K562 (cell line): ENCODE data around the gene MBD6. TPM values are rescaled to one million over a fixed set of nuclear protein-coding genes. Genes with fewer than 3 reads are reported as not detected.

Source experiments
- BMI1 ChIP-seq: fragments of 150-350 bp; IDR thresholded peaks from 2 replicates; pipeline ENCODE4 v1.6.1; 2014; ENCODE audit warnings: low read length
- CBX5 ChIP-seq: IDR thresholded peaks from 2 replicates; pipeline ENCODE4 v1.6.1; 2014; ENCODE audit warnings: low read depth, borderline replicate concordance
- CBX8 ChIP-seq: fragments of 200-600 bp; sonication (generic); IDR thresholded peaks from 2 replicates; pipeline ENCODE4 v1.6.1; 2012; ENCODE audit warnings: borderline replicate concordance, mixed run types, low read depth, mild to moderate bottlenecking, moderate library complexity, mixed read lengths, low read length, control low read depth, inconsistent platforms; ENCODE audit not compliant: poor library complexity, severe bottlenecking; ENCODE audit errors: extremely low read depth
- CC2D1A ChIP-seq: fragments of 450-650 bp; IDR thresholded peaks from 2 replicates; pipeline ENCODE4 v1.6.1; 2017; ENCODE audit warnings: mild to moderate bottlenecking
- CTCFL ChIP-seq: IDR thresholded peaks from 2 replicates; pipeline ENCODE4 v1.6.1; 2011; ENCODE audit warnings: borderline replicate concordance, low read depth, mild to moderate bottlenecking, moderate library complexity, low read length; ENCODE audit not compliant: insufficient read depth, poor library complexity, severe bottlenecking
- EGR1 ChIP-seq: fragments of 450-650 bp; conservative IDR thresholded peaks from 2 replicates; pipeline ENCODE4 v1.6.1; 2017; ENCODE audit warnings: mild to moderate bottlenecking
- FOXP1 ChIP-seq: sonication (generic); formaldehyde crosslinking; IDR thresholded peaks from 2 replicates; pipeline ENCODE4 v1.8.0; 2022; ENCODE audit warnings: mild to moderate bottlenecking, missing genetic modification reagents
- HOMEZ ChIP-seq: fragments of 250-450 bp; sonication (Bioruptor Pico); IDR thresholded peaks from 2 replicates; pipeline ENCODE4 v1.4.0; 2020; ENCODE audit warnings: mild to moderate bottlenecking, moderate library complexity
- NRF1 ChIP-seq, 2 experiments: fragments of 450-650 bp; IDR thresholded peaks in 1 of 2; conservative IDR thresholded peaks in 1 of 2; 2 replicates each; pipeline ENCODE4 v1.6.1; 2014; ENCODE audit warnings: mild to moderate bottlenecking in 2 of 2
- POLR2A ChIP-seq: fragments of 450-650 bp; conservative IDR thresholded peaks from 2 replicates; pipeline ENCODE4 v1.6.1; 2016
- POLR2B ChIP-seq: fragments of 450-650 bp; IDR thresholded peaks from 2 replicates; pipeline ENCODE4 v1.6.1; 2018; ENCODE audit warnings: low read depth; ENCODE audit not compliant: partially characterized antibody
- PURB ChIP-seq: sonication (generic); formaldehyde crosslinking; IDR thresholded peaks from 2 replicates; pipeline ENCODE4 v1.9.0; 2021; ENCODE audit warnings: low read depth, mild to moderate bottlenecking, missing genetic modification reagents
- RCOR1 ChIP-seq, 2 experiments: IDR thresholded peaks; 2 replicates each; pipeline ENCODE4 v1.6.1; 2012; ENCODE audit warnings: low read depth in 2 of 2, low read length in 2 of 2, borderline replicate concordance in 1 of 2, improper control_type of control experiment in 1 of 2
- TBP ChIP-seq: optimal IDR thresholded peaks from 2 replicates; pipeline ENCODE3; 2011; ENCODE audit warnings: low read depth, low read length, improper control_type of control experiment
- THRAP3 ChIP-seq: fragments of 450-650 bp; IDR thresholded peaks from 2 replicates; pipeline ENCODE4 v1.6.1; 2016; ENCODE audit warnings: mild to moderate bottlenecking, inconsistent platforms, borderline replicate concordance
- THRB ChIP-seq: fragments of 450-650 bp; formaldehyde crosslinking; conservative IDR thresholded peaks from 2 replicates; pipeline ENCODE4 v1.4.0; 2022; ENCODE audit warnings: mild to moderate bottlenecking, missing genetic modification characterization
- ZFP36 ChIP-seq: fragments of 150-350 bp; IDR thresholded peaks from 2 replicates; pipeline ENCODE4 v1.6.1; 2018; ENCODE audit warnings: low read length, low read depth; ENCODE audit not compliant: partially characterized antibody
- ZNF143 ChIP-seq: sonication (generic); formaldehyde crosslinking; IDR thresholded peaks from 2 replicates; pipeline ENCODE4 v1.9.0; 2022; ENCODE audit warnings: mild to moderate bottlenecking, missing genetic modification reagents
- ZNF263 ChIP-seq: sonication (generic); formaldehyde crosslinking; IDR thresholded peaks from 2 replicates; pipeline ENCODE4 v1.8.0; 2022; ENCODE audit warnings: mild to moderate bottlenecking, missing genetic modification reagents, borderline replicate concordance
- polyA plus RNA-seq, 8 experiments: library from polyadenylated mRNA; depleted of rRNA in 4 of 8; stranded (reverse) in 5 of 8; unstranded in 3 of 8; fragments of >200 nt; fragmentation: Nextera tagmentation in 2 of 8; fragmentation: Illumina TruSeq in 1 of 8; extraction: Ambion mirVana in 2 of 8; extraction: Trizol in 1 of 8; gene quantifications; 2 replicates each; pipeline versions ENCODE4 v1.2.1 to v1.2.3, GENCODE V29; 2011 to 2014; ENCODE audit warnings: inconsistent platforms in 1 of 8, missing spikeins in 1 of 8
- total RNA-seq, 7 experiments: library from RNA; depleted of rRNA in 6 of 7; stranded (reverse); fragments of >200 nt in 6 of 7; fragmentation: Illumina TruSeq in 2 of 7; extraction: Trizol in 2 of 7; gene quantifications; 2 replicates each; pipeline versions ENCODE4 v1.2.1 to v1.2.3, GENCODE V29; 2011 to 2021; ENCODE audit warnings: low replicate concordance in 1 of 7
- TF ChIP-seq, protein P1 (sequence below): fragments of 450-650 bp; IDR thresholded peaks from 2 replicates; pipeline ENCODE4 v1.7.1; 2018; ENCODE audit warnings: mild to moderate bottlenecking, low read depth; ENCODE audit not compliant: partially characterized antibody

Gene MBD6
- total and polyA plus RNA-seq, 9 of the 15 experiments (the other 6 are each of a cell fraction or from before 2014, with no cell fraction given) = 2.0 to 54.8 (median 3.8) TPM

GRCh38 chr12:57549909-57550640 lies 27.5 kb downstream of the MBD6 start, which contains the start of gene KIF5A (continued):
- no peak for TF ChIP-seq HOMEZ (CRISPR knock-in tag)
- peak; percentile 50 to 51 for TF ChIP-seq NRF1 (conservative IDR thresholded peaks at IDR 0.05 in 1 of 2, IDR thresholded peaks at IDR 0.05 in 1 of 2)
- peak; percentile 95 for TF ChIP-seq CTCFL
- peak; percentile 55 for TF ChIP-seq TBP
- no peak for TF ChIP-seq CBX5
- no peak for TF ChIP-seq THRB (CRISPR knock-in tag)
- TF ChIP-seq POLR2A = peak; percentile 61
- no peak for TF ChIP-seq PURB (CRISPR knock-in tag)
- peak; percentile 69 for TF ChIP-seq EGR1
- no peak for TF ChIP-seq CBX8
- peak; percentile 54; the same call in 1 of the 2 replicates for TF ChIP-seq FOXP1 (CRISPR knock-in tag)
- no peak for TF ChIP-seq ZFP36
- 0 out of 2 replicates have a peak, but pooled peaks have one; percentile 41 for TF ChIP-seq ZNF143 (CRISPR knock-in tag)
- TF ChIP-seq, protein P1, sequence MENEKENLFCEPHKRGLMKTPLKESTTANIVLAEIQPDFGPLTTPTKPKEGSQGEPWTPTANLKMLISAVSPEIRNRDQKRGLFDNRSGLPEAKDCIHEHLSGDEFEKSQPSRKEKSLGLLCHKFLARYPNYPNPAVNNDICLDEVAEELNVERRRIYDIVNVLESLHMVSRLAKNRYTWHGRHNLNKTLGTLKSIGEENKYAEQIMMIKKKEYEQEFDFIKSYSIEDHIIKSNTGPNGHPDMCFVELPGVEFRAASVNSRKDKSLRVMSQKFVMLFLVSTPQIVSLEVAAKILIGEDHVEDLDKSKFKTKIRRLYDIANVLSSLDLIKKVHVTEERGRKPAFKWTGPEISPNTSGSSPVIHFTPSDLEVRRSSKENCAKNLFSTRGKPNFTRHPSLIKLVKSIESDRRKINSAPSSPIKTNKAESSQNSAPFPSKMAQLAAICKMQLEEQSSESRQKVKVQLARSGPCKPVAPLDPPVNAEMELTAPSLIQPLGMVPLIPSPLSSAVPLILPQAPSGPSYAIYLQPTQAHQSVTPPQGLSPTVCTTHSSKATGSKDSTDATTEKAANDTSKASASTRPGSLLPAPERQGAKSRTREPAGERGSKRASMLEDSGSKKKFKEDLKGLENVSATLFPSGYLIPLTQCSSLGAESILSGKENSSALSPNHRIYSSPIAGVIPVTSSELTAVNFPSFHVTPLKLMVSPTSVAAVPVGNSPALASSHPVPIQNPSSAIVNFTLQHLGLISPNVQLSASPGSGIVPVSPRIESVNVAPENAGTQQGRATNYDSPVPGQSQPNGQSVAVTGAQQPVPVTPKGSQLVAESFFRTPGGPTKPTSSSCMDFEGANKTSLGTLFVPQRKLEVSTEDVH = no peak
- TF ChIP-seq POLR2B = peak; percentile 42
- 0 out of 2 replicates have a peak, but pooled peaks have one; percentile 27 for TF ChIP-seq ZNF263 (CRISPR knock-in tag)
- no peak for TF ChIP-seq THRAP3
- no peak for TF ChIP-seq CC2D1A
- TF ChIP-seq RCOR1 (IDR thresholded peaks at IDR 0.05; ENCODE audit: borderline replicate concordance in 1 of 2, low read depth in 2 of 2, low read length in 2 of 2) = peak in 1 of 2 experiments; percentile 57; a peak in 1 of 4 replicates
- no peak for TF ChIP-seq BMI1
